MM.1S (cell line): ENCODE data around the gene TCF12.

Experiments used
- DNase-seq: peaks from one replicate; pipeline ENCODE4 v3.0.0-alpha.2; 2015
- H2AFZ ChIP-seq: fragments of 300-600 bp; sonication (generic); 2 replicates; pipeline ENCODE4 v1.6.0; 2016; ENCODE audit warnings: antibody characterized with exemption, low read length
- H3F3A ChIP-seq: fragments of 300-600 bp; sonication (generic); 2 replicates; pipeline ENCODE4 v1.6.1; 2016; ENCODE audit warnings: mild to moderate bottlenecking, antibody characterized with exemption, low read length, moderate library complexity, mixed read lengths; ENCODE audit not compliant: insufficient read depth
- H3K27ac ChIP-seq: fragments of 300-600 bp; sonication (generic); 2 replicates; pipeline ENCODE4 v1.5.1; 2016; ENCODE audit warnings: mild to moderate bottlenecking, low read length
- H3K27me3 ChIP-seq: fragments of 300-600 bp; sonication (generic); replicated peaks from 2 replicates; pipeline ENCODE4 v1.6.0; 2016; ENCODE audit warnings: low read length; ENCODE audit not compliant: insufficient read depth
- H3K36me3 ChIP-seq: fragments of 300-600 bp; sonication (generic); replicated peaks from 2 replicates; pipeline ENCODE4 v1.6.1; 2016; ENCODE audit warnings: mild to moderate bottlenecking, low read length, mixed read lengths; ENCODE audit not compliant: insufficient read depth
- H3K4me1 ChIP-seq: fragments of 300-600 bp; sonication (generic); 2 replicates; pipeline ENCODE4 v1.6.1; 2016; ENCODE audit warnings: low read length, mixed read lengths
- H3K4me2 ChIP-seq: fragments of 300-600 bp; sonication (generic); 2 replicates; pipeline ENCODE4 v1.6.0; 2016; ENCODE audit warnings: low read depth, low read length
- H3K4me3 ChIP-seq: fragments of 300-600 bp; sonication (generic); 2 replicates; pipeline ENCODE4 v1.5.1; 2016; ENCODE audit warnings: low read length, mixed read lengths
- H3K79me2 ChIP-seq: fragments of 300-600 bp; sonication (generic); 2 replicates; pipeline ENCODE4 v1.6.1; 2016; ENCODE audit warnings: mixed run types, low read length, mixed read lengths
- H3K9ac ChIP-seq: fragments of 300-600 bp; sonication (generic); 2 replicates; pipeline ENCODE4 v1.6.1; 2016; ENCODE audit warnings: low read length, mixed read lengths
- H3K9me2 ChIP-seq: fragments of 300-600 bp; sonication (generic); replicated peaks from 2 replicates; pipeline ENCODE4 v1.6.1; 2016; ENCODE audit warnings: mild to moderate bottlenecking, low read length, mixed read lengths; ENCODE audit not compliant: insufficient read depth
- H3K9me3 ChIP-seq: fragments of 300-600 bp; sonication (generic); replicated peaks from 2 replicates; pipeline ENCODE4 v1.6.1; 2016; ENCODE audit warnings: mild to moderate bottlenecking, low read length, mixed read lengths; ENCODE audit not compliant: insufficient read depth
- H4K20me1 ChIP-seq: fragments of 300-600 bp; sonication (generic); 2 replicates; pipeline ENCODE4 v1.6.1; 2016; ENCODE audit warnings: mild to moderate bottlenecking, low read length, moderate library complexity, mixed read lengths; ENCODE audit not compliant: insufficient read depth
- EZH2 ChIP-seq: fragments of 300-600 bp; sonication (generic); optimal IDR thresholded peaks from 2 replicates; pipeline ENCODE3; 2017; ENCODE audit warnings: low read depth, mild to moderate bottlenecking, antibody characterized with exemption, low read length, mixed read lengths
- EZH2phosphoT487 ChIP-seq: fragments of 300-600 bp; sonication (generic); IDR thresholded peaks from 2 replicates; pipeline ENCODE4 v1.6.1; 2018; ENCODE audit warnings: antibody characterized with exemption, low read length
- TF ChIP-seq, protein P1 (sequence below): fragments of 300-600 bp; sonication (generic); IDR thresholded peaks from 2 replicates; pipeline ENCODE4 v1.5.1; 2016; ENCODE audit warnings: antibody characterized with exemption, low read length, mixed read lengths

Gene TCF12

DNA sequence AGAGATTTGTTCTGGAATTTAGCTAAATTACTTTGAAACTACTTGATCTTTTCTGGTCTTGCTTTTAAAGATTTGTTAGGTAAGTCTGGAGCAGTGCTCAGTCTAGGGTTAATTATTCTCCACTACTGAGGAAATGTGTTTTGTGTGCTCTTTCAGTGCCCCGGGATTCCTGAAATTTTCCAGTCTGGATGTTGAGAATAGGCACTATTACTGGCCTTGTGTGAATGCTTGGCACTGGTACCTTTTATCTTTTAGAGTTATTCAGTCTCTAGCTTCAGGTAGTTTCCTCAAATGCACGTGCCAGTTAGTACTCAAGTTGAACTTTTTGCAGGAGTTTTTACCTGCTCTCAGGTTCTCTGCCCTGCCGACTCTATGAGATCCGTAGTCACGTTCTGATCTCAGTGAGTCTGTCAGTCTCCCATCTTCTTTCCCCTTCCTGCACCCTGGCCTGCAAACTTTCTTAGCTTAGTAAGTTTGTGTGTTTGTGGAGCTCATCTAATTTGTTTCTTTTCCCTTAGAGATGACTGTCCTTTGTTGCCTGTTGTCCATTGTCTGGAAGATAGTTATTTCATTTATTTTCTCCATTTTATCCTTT lies 39.5 kb downstream of the TCF12 start:
- DNase-seq, result no peak
- Histone ChIP-seq H3K9me3 (no peaks in the 10 kb centered on the region; the same call in 1 of the 2 replicates), H3K36me3 (no peaks in the 10 kb centered on the region), H3K4me1 (no peaks in the 10 kb centered on the region), H3K9me2 (no peaks in the 10 kb centered on the region), H3K4me3 (no peak overlapping the region), H3K27me3 (no peaks in the 10 kb centered on the region), H3K4me2 (no peak overlapping the region), H3K79me2 (peaks cover 20% of the 10 kb centered on the region), H4K20me1 (no peaks in the 10 kb centered on the region), H3K9ac (no peak overlapping the region), H3K27ac (no peak overlapping the region), H2AFZ (no peak overlapping the region), H3F3A (no peaks in the 10 kb centered on the region)
- TF ChIP-seq EZH2, result no peak
- no peak for TF ChIP-seq EZH2phosphoT487
- TF ChIP-seq, protein P1, sequence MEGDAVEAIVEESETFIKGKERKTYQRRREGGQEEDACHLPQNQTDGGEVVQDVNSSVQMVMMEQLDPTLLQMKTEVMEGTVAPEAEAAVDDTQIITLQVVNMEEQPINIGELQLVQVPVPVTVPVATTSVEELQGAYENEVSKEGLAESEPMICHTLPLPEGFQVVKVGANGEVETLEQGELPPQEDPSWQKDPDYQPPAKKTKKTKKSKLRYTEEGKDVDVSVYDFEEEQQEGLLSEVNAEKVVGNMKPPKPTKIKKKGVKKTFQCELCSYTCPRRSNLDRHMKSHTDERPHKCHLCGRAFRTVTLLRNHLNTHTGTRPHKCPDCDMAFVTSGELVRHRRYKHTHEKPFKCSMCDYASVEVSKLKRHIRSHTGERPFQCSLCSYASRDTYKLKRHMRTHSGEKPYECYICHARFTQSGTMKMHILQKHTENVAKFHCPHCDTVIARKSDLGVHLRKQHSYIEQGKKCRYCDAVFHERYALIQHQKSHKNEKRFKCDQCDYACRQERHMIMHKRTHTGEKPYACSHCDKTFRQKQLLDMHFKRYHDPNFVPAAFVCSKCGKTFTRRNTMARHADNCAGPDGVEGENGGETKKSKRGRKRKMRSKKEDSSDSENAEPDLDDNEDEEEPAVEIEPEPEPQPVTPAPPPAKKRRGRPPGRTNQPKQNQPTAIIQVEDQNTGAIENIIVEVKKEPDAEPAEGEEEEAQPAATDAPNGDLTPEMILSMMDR, result no peak

DNA sequence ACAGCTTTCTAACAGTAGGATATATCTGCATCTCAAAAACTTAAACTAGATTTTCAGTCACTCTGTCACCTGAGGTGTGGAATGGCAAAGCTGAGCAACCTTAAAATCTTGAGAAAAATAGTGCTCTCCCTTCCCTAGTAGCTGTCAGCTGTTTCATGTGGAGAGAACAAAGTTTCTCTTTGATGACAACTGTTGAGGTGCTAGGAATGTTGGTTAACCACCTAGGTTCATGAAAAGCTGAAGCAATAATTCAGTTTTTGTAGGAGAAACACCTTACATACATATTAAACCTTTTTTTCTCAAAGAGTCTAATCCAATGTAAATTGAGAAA lies 40.8 kb downstream of the TCF12 start:
- Histone ChIP-seq H3K79me2 (peaks cover 24% of the 10 kb centered on the region), H3K4me1 (no peaks in the 10 kb centered on the region)

DNA sequence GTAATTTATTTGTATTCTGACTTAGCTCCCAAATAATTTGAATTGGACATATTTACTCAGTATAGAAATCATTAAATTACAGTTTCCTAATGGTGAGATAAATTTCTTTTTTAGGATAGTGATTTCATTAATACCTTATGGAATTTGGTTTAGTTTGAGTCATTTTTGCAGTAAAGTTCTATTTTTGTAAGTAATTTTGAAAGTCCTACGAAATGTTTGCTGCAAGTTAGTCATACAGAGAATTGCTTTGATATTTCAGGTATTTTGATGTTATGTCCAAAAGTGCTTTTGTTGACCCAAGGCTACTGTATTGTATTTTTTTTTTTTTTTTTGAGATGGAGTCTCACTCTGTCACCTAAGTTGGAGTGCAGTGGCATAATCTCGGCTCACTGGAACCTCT lies 41.7 kb downstream of the TCF12 start:
- Histone ChIP-seq H3K4me1 (no peaks in the 10 kb centered on the region), H3K79me2 (peaks cover 31% of the 10 kb centered on the region), H3K9me3 (no peaks in the 10 kb centered on the region; the same call in 1 of the 2 replicates), H3K27ac (no peak overlapping the region), H3F3A (no peaks in the 10 kb centered on the region), H4K20me1 (peaks cover 4% of the 10 kb centered on the region; the same call in 1 of the 2 replicates), H3K27me3 (no peaks in the 10 kb centered on the region), H3K4me2 (no peak overlapping the region), H3K9ac (no peak overlapping the region), H2AFZ (no peak overlapping the region), H3K36me3 (no peaks in the 10 kb centered on the region), H3K4me3 (no peak overlapping the region), H3K9me2 (no peaks in the 10 kb centered on the region)
- TF ChIP-seq EZH2, result no peak
- DNase-seq, result no peak

More for the DNA sequence above, 40.8 kb downstream of the TCF12 start:
- no peak overlapping the region for H3K9ac ChIP-seq
- no peak overlapping the region for H3K27ac ChIP-seq
- H3K9me3 ChIP-seq, result no peaks in the 10 kb centered on the region; the same call in 1 of the 2 replicates
- no peak overlapping the region for H3K4me2 ChIP-seq
- H3K27me3 ChIP-seq, result no peaks in the 10 kb centered on the region
- H3F3A ChIP-seq, result no peaks in the 10 kb centered on the region
- peaks cover 2% of the 10 kb centered on the region; the same call in 1 of the 2 replicates for H4K20me1 ChIP-seq
- TF ChIP-seq EZH2, result no peak
- TF ChIP-seq EZH2phosphoT487, result no peak
- TF ChIP-seq, protein P1, result no peak
- H3K4me3 ChIP-seq, result no peak overlapping the region
- no peaks in the 10 kb centered on the region for H3K36me3 ChIP-seq
- no peak overlapping the region for H2AFZ ChIP-seq
- no peak for DNase-seq
- no peaks in the 10 kb centered on the region for H3K9me2 ChIP-seq

DNA sequence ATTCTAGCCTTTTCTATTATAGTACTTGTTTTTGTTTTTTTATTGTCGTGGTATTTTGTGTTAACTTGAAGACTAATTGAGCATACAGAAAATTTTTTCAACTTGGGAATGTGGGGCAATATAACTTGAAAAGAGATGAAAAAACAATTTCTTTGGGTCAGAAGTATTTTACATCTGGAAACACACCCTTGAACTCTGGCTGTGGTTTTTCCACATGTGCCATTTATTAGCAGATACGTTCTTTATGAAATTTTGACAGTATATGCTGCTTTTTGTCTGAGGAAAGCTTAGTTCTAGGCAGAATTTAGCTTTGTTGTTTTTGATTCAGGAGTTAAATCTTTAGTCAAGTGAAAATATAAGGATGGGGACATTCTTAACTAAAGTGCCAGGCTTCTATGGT lies 44.7 kb downstream of the TCF12 start:
- no peak overlapping the region for H3K4me3 ChIP-seq
- H3F3A ChIP-seq, result no peaks in the 10 kb centered on the region
- H3K9ac ChIP-seq, result no peak overlapping the region
- H4K20me1 ChIP-seq, result peaks cover 4% of the 10 kb centered on the region
- H3K9me2 ChIP-seq, result no peaks in the 10 kb centered on the region
- H3K27ac ChIP-seq, result no peak overlapping the region
- DNase-seq, result no peak
- H3K4me1 ChIP-seq, result no peaks in the 10 kb centered on the region
- no peaks in the 10 kb centered on the region for H3K27me3 ChIP-seq
- no peaks in the 10 kb centered on the region for H3K9me3 ChIP-seq
- H3K36me3 ChIP-seq, result no peaks in the 10 kb centered on the region
- TF ChIP-seq EZH2, result no peak
- TF ChIP-seq EZH2phosphoT487, result no peak
- TF ChIP-seq, protein P1, result no peak
- H3K79me2 ChIP-seq, result peaks cover 48% of the 10 kb centered on the region
- H2AFZ ChIP-seq, result no peak overlapping the region
- H3K4me2 ChIP-seq, result no peak overlapping the region
